Neural progenitor cell (in vitro differentiated cells): Measurements from ENCODE around the gene TENT5C. TPM values are rescaled to one million over a fixed set of nuclear protein-coding genes. Genes with fewer than 3 reads are reported as not detected.

ENCODE experiments used
- DNase-seq: peaks from one replicate; pipeline ENCODE4 v3.0.0-alpha.2; 2016; ENCODE audit warnings: low spot score
- H2AFZ ChIP-seq: fragments of 200-600 bp; sonication (generic); replicated peaks from 2 replicates; pipeline ENCODE4 v1.6.1; 2016; ENCODE audit warnings: antibody characterized with exemption
- H3F3A ChIP-seq: fragments of 200-600 bp; sonication (generic); 2 replicates; pipeline ENCODE4 v1.6.1; 2016; ENCODE audit warnings: antibody characterized with exemption, low read depth
- H3K27ac ChIP-seq: fragments of 200-600 bp; sonication (generic); 2 replicates; pipeline ENCODE4 v1.5.1; 2016; ENCODE audit warnings: mild to moderate bottlenecking
- H3K27me3 ChIP-seq: fragments of 200-600 bp; sonication (generic); 2 replicates; pipeline ENCODE4 v1.6.1; 2016; ENCODE audit warnings: mild to moderate bottlenecking, moderate library complexity
- H3K36me3 ChIP-seq: fragments of 200-600 bp; sonication (generic); 2 replicates; pipeline ENCODE4 v1.5.1; 2016
- H3K4me1 ChIP-seq: fragments of 200-600 bp; sonication (generic); 2 replicates; pipeline ENCODE4 v1.6.1; 2016; ENCODE audit warnings: mixed run types
- H3K4me2 ChIP-seq: fragments of 200-600 bp; sonication (generic); 2 replicates; pipeline ENCODE4 v1.6.1; 2016
- H3K4me3 ChIP-seq: fragments of 200-600 bp; sonication (generic); 2 replicates; pipeline ENCODE4 v1.5.1; 2016
- H3K79me2 ChIP-seq: fragments of 200-600 bp; sonication (generic); 2 replicates; pipeline ENCODE4 v1.6.1; 2016; ENCODE audit warnings: low read depth
- H3K9ac ChIP-seq: fragments of 200-600 bp; sonication (generic); 2 replicates; pipeline ENCODE4 v1.6.1; 2016
- H3K9me3 ChIP-seq: fragments of 200-600 bp; sonication (generic); 2 replicates; pipeline ENCODE4 v1.5.1; 2016; ENCODE audit warnings: low read depth
- H4K20me1 ChIP-seq: fragments of 200-600 bp; sonication (generic); 2 replicates; pipeline ENCODE4 v1.6.1; 2016; ENCODE audit warnings: low read depth
- H3K27ac Mint-ChIP-seq: 3 replicates; pipeline ENCODE4 v1.8.0; 2021; ENCODE audit warnings: mixed read lengths
- H3K27me3 Mint-ChIP-seq: 2 replicates; pipeline ENCODE4 v1.8.0; 2022; ENCODE audit warnings: low read depth, mild to moderate bottlenecking, inconsistent platforms, moderate library complexity, mixed read lengths; ENCODE audit not compliant: insufficient read depth
- H3K36me3 Mint-ChIP-seq: 3 replicates; pipeline ENCODE4 v1.8.0; 2021; ENCODE audit warnings: mixed read lengths
- H3K4me1 Mint-ChIP-seq: 3 replicates; pipeline ENCODE4 v1.8.0; 2021; ENCODE audit warnings: mixed read lengths
- H3K4me3 Mint-ChIP-seq: 3 replicates; pipeline ENCODE4 v1.8.0; 2021; ENCODE audit warnings: mild to moderate bottlenecking, moderate library complexity, mixed read lengths
- H3K9me3 Mint-ChIP-seq: 3 replicates; pipeline ENCODE4 v1.8.0; 2020; ENCODE audit warnings: mixed read lengths
- EZH2 ChIP-seq: fragments of 200-600 bp; sonication (generic); IDR thresholded peaks from 2 replicates; pipeline ENCODE4 v1.6.1; 2017; ENCODE audit warnings: antibody characterized with exemption, mild to moderate bottlenecking, moderate library complexity
- EZH2phosphoT487 ChIP-seq: fragments of 200-600 bp; sonication (generic); IDR thresholded peaks from 2 replicates; pipeline ENCODE4 v1.6.1; 2017; ENCODE audit warnings: antibody characterized with exemption
- total RNA-seq: library from RNA; depleted of rRNA; stranded (reverse); fragments of >200 nt; gene quantifications from 2 replicates; pipeline ENCODE4 v1.2.3, GENCODE V29; 2015; ENCODE audit warnings: low replicate concordance
- TF ChIP-seq, protein P1 (sequence below): fragments of 200-600 bp; sonication (generic); IDR thresholded peaks from 2 replicates; pipeline ENCODE4 v1.5.1; 2017; ENCODE audit warnings: antibody characterized with exemption, mild to moderate bottlenecking

TENT5C gene
- total RNA-seq, 1 donor from 2014 or later: 0.39 TPM

DNA sequence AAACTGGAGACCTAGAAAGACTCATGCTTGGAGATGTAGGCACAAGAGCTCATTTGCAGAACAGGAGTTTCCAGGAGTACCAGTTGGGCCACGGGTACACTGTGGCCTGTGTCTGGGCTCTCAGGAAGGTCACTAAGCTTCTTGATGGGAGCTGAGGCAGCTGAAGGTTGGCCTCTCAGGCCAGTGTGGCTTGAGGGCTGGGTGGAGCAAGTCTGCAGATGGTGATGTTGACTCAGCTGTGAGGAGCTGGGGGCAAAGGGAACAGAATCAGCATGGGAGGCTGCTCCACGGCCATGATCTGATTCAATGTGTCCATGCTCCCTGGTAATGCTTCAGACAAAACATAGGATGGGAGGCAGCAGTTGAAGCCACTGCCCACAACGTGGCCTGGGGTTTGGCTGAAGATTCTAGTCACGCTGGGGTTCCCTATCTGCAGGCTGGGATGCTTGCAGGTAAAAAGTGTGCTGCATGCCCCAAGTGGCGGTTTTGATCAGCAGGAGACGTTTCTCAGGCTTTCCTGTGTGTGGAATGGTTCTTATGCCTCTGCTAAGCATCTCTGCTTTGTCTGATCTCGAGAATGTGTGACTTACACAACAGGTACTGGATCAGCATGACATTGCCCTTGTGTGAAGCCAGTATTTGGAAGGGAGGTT lies 15.4 kb upstream of the TENT5C start:
- no peak overlapping the region for H3K9ac ChIP-seq
- no peak for TF ChIP-seq EZH2
- no peak for TF ChIP-seq EZH2phosphoT487
- TF ChIP-seq, protein P1, sequence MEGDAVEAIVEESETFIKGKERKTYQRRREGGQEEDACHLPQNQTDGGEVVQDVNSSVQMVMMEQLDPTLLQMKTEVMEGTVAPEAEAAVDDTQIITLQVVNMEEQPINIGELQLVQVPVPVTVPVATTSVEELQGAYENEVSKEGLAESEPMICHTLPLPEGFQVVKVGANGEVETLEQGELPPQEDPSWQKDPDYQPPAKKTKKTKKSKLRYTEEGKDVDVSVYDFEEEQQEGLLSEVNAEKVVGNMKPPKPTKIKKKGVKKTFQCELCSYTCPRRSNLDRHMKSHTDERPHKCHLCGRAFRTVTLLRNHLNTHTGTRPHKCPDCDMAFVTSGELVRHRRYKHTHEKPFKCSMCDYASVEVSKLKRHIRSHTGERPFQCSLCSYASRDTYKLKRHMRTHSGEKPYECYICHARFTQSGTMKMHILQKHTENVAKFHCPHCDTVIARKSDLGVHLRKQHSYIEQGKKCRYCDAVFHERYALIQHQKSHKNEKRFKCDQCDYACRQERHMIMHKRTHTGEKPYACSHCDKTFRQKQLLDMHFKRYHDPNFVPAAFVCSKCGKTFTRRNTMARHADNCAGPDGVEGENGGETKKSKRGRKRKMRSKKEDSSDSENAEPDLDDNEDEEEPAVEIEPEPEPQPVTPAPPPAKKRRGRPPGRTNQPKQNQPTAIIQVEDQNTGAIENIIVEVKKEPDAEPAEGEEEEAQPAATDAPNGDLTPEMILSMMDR: no peak
- no peak for DNase-seq

DNA sequence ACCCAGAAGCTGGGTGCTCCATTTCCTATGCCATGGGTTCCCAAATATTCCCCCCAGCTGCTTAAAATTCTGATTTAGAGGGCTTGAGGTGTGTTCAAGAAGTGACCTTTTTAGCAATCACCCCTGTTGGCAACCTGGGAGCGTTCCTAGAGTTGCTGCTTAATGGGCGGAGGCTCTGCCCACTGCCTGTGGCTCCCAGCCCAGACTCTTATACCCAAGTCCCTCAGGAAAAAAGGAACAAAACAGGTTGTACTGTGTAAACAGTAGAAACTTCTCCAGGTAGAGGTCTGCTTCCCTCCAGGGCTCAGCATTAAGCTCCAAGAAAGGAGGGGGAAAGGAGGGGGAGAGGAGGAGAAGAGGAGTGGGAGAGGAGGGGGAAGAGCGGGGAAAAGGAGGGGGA lies 14.6 kb upstream of the TENT5C start:
- H4K20me1 ChIP-seq: no peaks in the 10 kb centered on the region
- no peak for TF ChIP-seq EZH2phosphoT487
- TF ChIP-seq, protein P1: no peak
- no peak for TF ChIP-seq EZH2
- H3K4me2 ChIP-seq: no peak overlapping the region
- no peaks in the 10 kb centered on the region for H3K36me3 ChIP-seq
- no peak overlapping the region for H3K4me3 ChIP-seq
- H3K9me3 ChIP-seq: no peaks in the 10 kb centered on the region
- no peaks in the 10 kb centered on the region for H3K36me3 Mint-ChIP-seq
- H3F3A ChIP-seq: no peaks in the 10 kb centered on the region
- no peak overlapping the region for H3K4me3 Mint-ChIP-seq
- peaks cover 6% of the 10 kb centered on the region for H3K27me3 Mint-ChIP-seq
- no peaks in the 10 kb centered on the region for H3K9me3 Mint-ChIP-seq
- no peak for DNase-seq
- H3K27ac Mint-ChIP-seq: no peak overlapping the region
- H3K9ac ChIP-seq: no peak overlapping the region
- no peaks in the 10 kb centered on the region for H3K4me1 ChIP-seq
- no peaks in the 10 kb centered on the region for H3K4me1 Mint-ChIP-seq
- H2AFZ ChIP-seq: no peak overlapping the region
- H3K27ac ChIP-seq: no peak overlapping the region
- H3K27me3 ChIP-seq: no peaks in the 10 kb centered on the region
- H3K79me2 ChIP-seq: no peaks in the 10 kb centered on the region

More for the DNA sequence above, 15.4 kb upstream of the TENT5C start:
- Histone ChIP-seq H3K4me3 (no peak overlapping the region), H3K27ac (no peak overlapping the region), H4K20me1 (no peaks in the 10 kb centered on the region), H3K79me2 (no peaks in the 10 kb centered on the region), H3K36me3 (no peaks in the 10 kb centered on the region), H3K9me3 (no peaks in the 10 kb centered on the region), H3K4me1 (no peaks in the 10 kb centered on the region), H3K4me2 (no peak overlapping the region), H3F3A (no peaks in the 10 kb centered on the region), H2AFZ (no peak overlapping the region), H3K27me3 (no peaks in the 10 kb centered on the region)
- Mint-ChIP-seq H3K4me1 (no peaks in the 10 kb centered on the region), H3K27me3 (peaks cover 6% of the 10 kb centered on the region), H3K36me3 (no peaks in the 10 kb centered on the region), H3K27ac (no peak overlapping the region), H3K4me3 (no peak overlapping the region), H3K9me3 (no peaks in the 10 kb centered on the region)

DNA sequence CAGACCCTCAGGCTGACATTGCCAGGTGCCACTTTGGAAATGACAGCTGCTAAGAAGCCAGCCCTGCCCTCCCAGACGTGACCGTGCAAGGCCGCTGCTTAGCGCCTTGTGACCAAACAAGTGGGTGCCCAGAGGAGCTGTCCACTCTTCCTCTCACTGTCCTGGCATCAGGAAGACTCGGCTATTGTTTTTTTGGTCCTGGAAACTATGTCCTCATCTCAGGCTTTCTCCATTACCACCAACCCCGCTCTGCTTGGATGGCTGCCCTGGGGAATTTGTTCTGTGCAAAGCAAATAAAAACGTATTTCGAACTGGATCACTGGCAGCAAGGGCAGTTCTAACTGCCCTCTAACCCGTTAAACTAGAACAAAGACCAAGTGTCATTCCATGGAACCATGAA lies 13.7 kb upstream of the TENT5C start:
- H3K36me3 ChIP-seq: no peaks in the 10 kb centered on the region
- H3K36me3 Mint-ChIP-seq: no peaks in the 10 kb centered on the region
- H3K9ac ChIP-seq: no peak overlapping the region
- no peak overlapping the region for H3K27ac Mint-ChIP-seq
- H3K4me1 ChIP-seq: no peaks in the 10 kb centered on the region
- no peaks in the 10 kb centered on the region for H3K79me2 ChIP-seq
- no peak overlapping the region for H3K4me3 ChIP-seq
- H3K27me3 ChIP-seq: no peaks in the 10 kb centered on the region
- H3K27ac ChIP-seq: no peak overlapping the region
- H2AFZ ChIP-seq: no peak overlapping the region
- no peaks in the 10 kb centered on the region for H3K9me3 ChIP-seq
- no peak overlapping the region for H3K4me2 ChIP-seq
- TF ChIP-seq, protein P1: no peak
- no peak for TF ChIP-seq EZH2
- TF ChIP-seq EZH2phosphoT487: no peak
- H3K9me3 Mint-ChIP-seq: no peaks in the 10 kb centered on the region
- H3F3A ChIP-seq: no peaks in the 10 kb centered on the region
- H3K27me3 Mint-ChIP-seq: peaks cover 6% of the 10 kb centered on the region
- no peaks in the 10 kb centered on the region for H4K20me1 ChIP-seq
- no peak for DNase-seq
- no peak overlapping the region for H3K4me3 Mint-ChIP-seq
- H3K4me1 Mint-ChIP-seq: no peaks in the 10 kb centered on the region
